WTC11 (cell line): ENCODE measurements around the gene PLA2G12B.

Experiments
- CREM ChIP-seq: sonication (generic); formaldehyde crosslinking; IDR thresholded peaks from 2 replicates; pipeline ENCODE4 v1.8.1; 2022; ENCODE audit warnings: mild to moderate bottlenecking, missing genetic modification reagents, moderate library complexity
- CTCF ChIP-seq: fragments of 200-600 bp; IDR thresholded peaks from 2 replicates; pipeline ENCODE4 v1.8.0; 2022; ENCODE audit warnings: antibody characterized with exemption
- NR3C1 ChIP-seq: sonication (generic); formaldehyde crosslinking; conservative IDR thresholded peaks from 2 replicates; pipeline ENCODE4 v1.8.1; 2023; ENCODE audit warnings: low read depth, mild to moderate bottlenecking, missing genetic modification reagents
- SP1 ChIP-seq: sonication (generic); formaldehyde crosslinking; conservative IDR thresholded peaks from 2 replicates; pipeline ENCODE4 v1.8.1; 2022; ENCODE audit warnings: missing genetic modification reagents
- TCF7 ChIP-seq: sonication (generic); formaldehyde crosslinking; IDR thresholded peaks from 2 replicates; pipeline ENCODE4 v1.8.0; 2022; ENCODE audit warnings: mild to moderate bottlenecking, low read depth, missing genetic modification reagents, moderate library complexity

GRCh38 chr10:72928798-72929197 is 25.8 kb downstream of the PLA2G12B start:
- TF ChIP-seq CTCF (no peak), SP1 (CRISPR knock-in tag) (no peak), CREM (CRISPR knock-in tag) (no peak), TCF7 (CRISPR knock-in tag) (no peak), NR3C1 (no peak)
